ENCODE data around the gene SERAC1.

Gene SERAC1

DNA sequence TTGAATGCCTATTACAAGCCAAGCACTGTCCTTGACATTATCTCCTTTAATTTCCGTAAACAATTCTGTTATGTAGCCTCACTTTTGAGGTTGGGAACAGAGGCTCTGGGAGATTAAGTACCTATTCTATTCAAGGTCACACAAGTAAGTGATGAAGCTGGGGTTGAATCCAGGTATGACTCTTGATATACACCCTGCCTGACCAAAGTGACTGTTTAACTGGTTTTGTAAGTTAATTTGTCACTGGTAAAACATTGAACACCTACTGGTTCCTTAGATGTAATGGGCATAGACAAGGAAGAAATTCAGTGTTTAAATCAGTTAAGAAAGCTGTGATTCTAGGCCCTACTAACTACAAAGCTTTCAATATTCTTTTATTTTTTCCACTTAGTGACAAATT lies 23.0 kb upstream of the SERAC1 start:
- H3K9me3 ChIP-seq (replicated peaks in 1 of 2; ENCODE audit: control insufficient read depth in 2 of 2, insufficient read depth in 1 of 2, low read depth in 1 of 2, low read length in 2 of 2), result peaks cover 0 to 8% of the 10 kb centered on the region in 2 donors
- H3K27ac ChIP-seq (replicated peaks; ENCODE audit: low read length), result no peak overlapping the region
- H2BK12ac ChIP-seq (ENCODE audit: low read length), result no peak overlapping the region
- no peak overlapping the region for H2BK120ac ChIP-seq (ENCODE audit: low read depth, low read length)
- no peak overlapping the region for H4K91ac ChIP-seq (ENCODE audit: low read depth, low read length, poor library complexity)
- H3K9ac ChIP-seq (ENCODE audit: low read depth, low read length, poor library complexity), result no peak overlapping the region
- H3K23ac ChIP-seq (ENCODE audit: low read depth, low read length, poor library complexity), result no peak overlapping the region
- peaks cover 2 to 34% of the 10 kb centered on the region in 2 donors for H3K36me3 ChIP-seq (replicated peaks in 1 of 2; ENCODE audit: control insufficient read depth in 2 of 2, insufficient read depth in 2 of 2, low read length in 2 of 2)
- H3K4me3 ChIP-seq (ENCODE audit: low read length in 2 of 2), result no peak overlapping the region
- H3K4me2 ChIP-seq (ENCODE audit: insufficient read depth, low read length, poor library complexity, severe bottlenecking), result no peak overlapping the region
- H2AFZ ChIP-seq (ENCODE audit: low read length), result no peak overlapping the region
- no peaks in the 10 kb centered on the region for H3K4me1 ChIP-seq (ENCODE audit: control insufficient read depth in 2 of 2, insufficient read depth in 1 of 2, low read depth in 1 of 2, low read length in 2 of 2)
- no peak overlapping the region for H3K4ac ChIP-seq (ENCODE audit: low read length)
- H2BK15ac ChIP-seq (ENCODE audit: low read length), result no peak overlapping the region
- H2AK5ac ChIP-seq (ENCODE audit: low read depth, low read length), result no peak overlapping the region
- H3K14ac ChIP-seq (ENCODE audit: low read length), result no peak overlapping the region
- H4K8ac ChIP-seq (ENCODE audit: low read depth, low read length), result no peak overlapping the region
- DNase-seq (ENCODE audit: low spot score), result no peak
- WGBS, 2 donors (ENCODE audit: extremely low coverage in 2 of 2, insufficient read length in 2 of 2, insufficient replicate concordance in 1 of 2), result no CpG with 5 or more reads among the region's 1 CpG
- H3K18ac ChIP-seq (ENCODE audit: low read length), result no peak overlapping the region
- no peaks in the 10 kb centered on the region for H3K79me1 ChIP-seq (ENCODE audit: low read depth, low read length)
- no peaks in the 10 kb centered on the region for H3K27me3 ChIP-seq (ENCODE audit: control insufficient read depth in 3 of 3, insufficient read depth in 3 of 3, low read depth in 1 of 3, low read length in 3 of 3)
- no peak overlapping the region for H2BK5ac ChIP-seq (ENCODE audit: low read length)

DNA sequence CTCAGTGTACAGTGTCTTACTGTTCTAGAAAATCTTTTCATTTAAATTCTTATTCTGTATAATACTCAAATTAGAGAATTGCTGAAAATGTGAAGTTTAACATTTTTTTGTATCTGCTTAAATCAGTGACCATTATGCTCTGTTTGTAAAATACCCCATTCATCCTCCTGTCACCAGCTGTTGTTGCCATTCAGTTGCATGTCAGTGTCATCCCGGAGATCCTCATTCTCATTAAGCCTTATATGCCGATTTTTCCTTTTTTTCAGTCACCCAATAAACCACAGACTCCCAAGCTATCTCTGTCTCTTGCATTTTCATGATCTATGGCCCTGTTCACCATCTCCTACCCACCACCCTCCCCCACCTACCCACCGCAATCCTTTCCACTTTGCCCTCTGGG lies 20.5 kb upstream of the SERAC1 start:
- no CpG with 5 or more reads among the region's 3 CpGs for WGBS, 2 donors (ENCODE audit: extremely low coverage in 2 of 2, insufficient read length in 2 of 2, insufficient replicate concordance in 1 of 2)
- Histone ChIP-seq H3K4me1 (ENCODE audit: control insufficient read depth in 2 of 2, insufficient read depth in 1 of 2, low read depth in 1 of 2, low read length in 2 of 2) (peaks cover 0 to under 1% of the 10 kb centered on the region in 2 donors), H3K36me3 (replicated peaks in 1 of 2; ENCODE audit: control insufficient read depth in 2 of 2, insufficient read depth in 2 of 2, low read length in 2 of 2) (peaks cover 2 to 35% of the 10 kb centered on the region in 2 donors)

DNA sequence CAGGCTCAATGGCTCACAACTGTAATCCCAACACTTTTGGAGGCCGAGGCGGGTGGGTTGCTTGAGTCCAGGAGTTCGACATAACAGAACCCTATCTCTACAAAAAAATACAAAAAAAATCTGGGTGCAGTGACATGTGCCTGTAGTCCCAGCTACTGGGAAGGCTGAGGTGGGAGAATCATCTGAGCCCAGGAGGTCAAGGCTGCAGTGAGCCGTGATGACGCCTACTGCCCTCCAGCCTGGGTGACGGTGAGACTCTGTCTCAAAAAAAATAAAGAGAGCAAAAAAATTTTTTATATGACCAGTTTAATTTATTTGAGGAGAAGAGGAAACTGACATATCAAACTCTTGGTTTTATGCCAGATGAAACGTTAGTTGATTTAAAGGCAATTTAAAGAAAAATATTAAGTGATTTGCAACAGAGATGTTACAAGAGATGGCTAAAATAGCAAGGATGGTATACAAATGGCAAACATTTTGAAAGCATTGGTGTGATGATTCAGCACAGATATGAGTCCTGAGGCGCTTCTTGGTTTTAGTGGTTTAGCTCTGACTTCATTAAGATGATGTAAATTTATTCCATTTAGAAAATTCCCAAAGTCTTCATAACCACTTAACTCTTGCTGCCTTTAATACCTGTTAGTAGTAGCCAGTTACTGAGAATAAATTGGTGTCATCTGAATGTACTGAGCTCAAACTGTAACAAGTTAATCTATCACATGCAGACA lies 17.8 kb upstream of the SERAC1 start:
- no peak overlapping the region for H2BK120ac ChIP-seq (ENCODE audit: low read depth, low read length)
- H3K14ac ChIP-seq (ENCODE audit: low read length), result no peak overlapping the region
- H2BK5ac ChIP-seq (ENCODE audit: low read length), result no peak overlapping the region
- WGBS, 2 donors (ENCODE audit: extremely low coverage in 2 of 2, insufficient read length in 2 of 2, insufficient replicate concordance in 1 of 2), result no CpG with 5 or more reads among the region's 8 CpGs
- H3K79me1 ChIP-seq (ENCODE audit: low read depth, low read length), result no peaks in the 10 kb centered on the region
- H2AFZ ChIP-seq (ENCODE audit: low read length), result no peak overlapping the region
- H3K9ac ChIP-seq (ENCODE audit: low read depth, low read length, poor library complexity), result no peak overlapping the region
- H2BK12ac ChIP-seq (ENCODE audit: low read length), result no peak overlapping the region
- no peak overlapping the region for H3K27ac ChIP-seq (replicated peaks; ENCODE audit: low read length)
- DNase-seq (ENCODE audit: low spot score), result no peak
- peaks cover 3 to 6% of the 10 kb centered on the region in 2 donors for H3K4me1 ChIP-seq (ENCODE audit: control insufficient read depth in 2 of 2, insufficient read depth in 1 of 2, low read depth in 1 of 2, low read length in 2 of 2)
- peaks cover 0 to 8% of the 10 kb centered on the region in 2 donors for H3K9me3 ChIP-seq (replicated peaks in 1 of 2; ENCODE audit: control insufficient read depth in 2 of 2, insufficient read depth in 1 of 2, low read depth in 1 of 2, low read length in 2 of 2)
- H4K91ac ChIP-seq (ENCODE audit: low read depth, low read length, poor library complexity), result no peak overlapping the region
- no peak overlapping the region for H3K4me3 ChIP-seq (ENCODE audit: low read length in 2 of 2)
- H3K4ac ChIP-seq (ENCODE audit: low read length), result no peak overlapping the region
- peaks cover 0 to 19% of the 10 kb centered on the region in 2 donors for H3K36me3 ChIP-seq (replicated peaks in 1 of 2; ENCODE audit: control insufficient read depth in 2 of 2, insufficient read depth in 2 of 2, low read length in 2 of 2)
- no peak overlapping the region for H3K4me2 ChIP-seq (ENCODE audit: insufficient read depth, low read length, poor library complexity, severe bottlenecking)
- H4K8ac ChIP-seq (ENCODE audit: low read depth, low read length), result no peak overlapping the region
- no peak overlapping the region for H3K23ac ChIP-seq (ENCODE audit: low read depth, low read length, poor library complexity)
- no peak overlapping the region for H2BK15ac ChIP-seq (ENCODE audit: low read length)
- H3K18ac ChIP-seq (ENCODE audit: low read length), result no peak overlapping the region
- H3K27me3 ChIP-seq (ENCODE audit: control insufficient read depth in 3 of 3, insufficient read depth in 3 of 3, low read depth in 1 of 3, low read length in 3 of 3), result no peaks in the 10 kb centered on the region
- no peak overlapping the region for H2AK5ac ChIP-seq (ENCODE audit: low read depth, low read length)

More for the DNA sequence above, 20.5 kb upstream of the SERAC1 start:
- H4K91ac ChIP-seq (ENCODE audit: low read depth, low read length, poor library complexity), result no peak overlapping the region
- H3K9ac ChIP-seq (ENCODE audit: low read depth, low read length, poor library complexity), result no peak overlapping the region
- no peak overlapping the region for H3K23ac ChIP-seq (ENCODE audit: low read depth, low read length, poor library complexity)
- H3K27me3 ChIP-seq (ENCODE audit: control insufficient read depth in 3 of 3, insufficient read depth in 3 of 3, low read depth in 1 of 3, low read length in 3 of 3), result no peaks in the 10 kb centered on the region
- H3K9me3 ChIP-seq (replicated peaks in 1 of 2; ENCODE audit: control insufficient read depth in 2 of 2, insufficient read depth in 1 of 2, low read depth in 1 of 2, low read length in 2 of 2), result peaks cover 0 to 8% of the 10 kb centered on the region in 2 donors
- H2BK120ac ChIP-seq (ENCODE audit: low read depth, low read length), result no peak overlapping the region
- no peak overlapping the region for H3K4me3 ChIP-seq (ENCODE audit: low read length in 2 of 2)
- DNase-seq (ENCODE audit: low spot score), result no peak
- no peak overlapping the region for H4K8ac ChIP-seq (ENCODE audit: low read depth, low read length)
- H3K14ac ChIP-seq (ENCODE audit: low read length), result no peak overlapping the region
- no peaks in the 10 kb centered on the region for H3K79me1 ChIP-seq (ENCODE audit: low read depth, low read length)
- no peak overlapping the region for H2AK5ac ChIP-seq (ENCODE audit: low read depth, low read length)
- H3K4ac ChIP-seq (ENCODE audit: low read length), result no peak overlapping the region
- no peak overlapping the region for H2BK15ac ChIP-seq (ENCODE audit: low read length)
- no peak overlapping the region for H3K27ac ChIP-seq (replicated peaks; ENCODE audit: low read length)
- H2AFZ ChIP-seq (ENCODE audit: low read length), result no peak overlapping the region
- H2BK5ac ChIP-seq (ENCODE audit: low read length), result no peak overlapping the region
- no peak overlapping the region for H3K4me2 ChIP-seq (ENCODE audit: insufficient read depth, low read length, poor library complexity, severe bottlenecking)
- H2BK12ac ChIP-seq (ENCODE audit: low read length), result no peak overlapping the region
- H3K18ac ChIP-seq (ENCODE audit: low read length), result no peak overlapping the region

DNA sequence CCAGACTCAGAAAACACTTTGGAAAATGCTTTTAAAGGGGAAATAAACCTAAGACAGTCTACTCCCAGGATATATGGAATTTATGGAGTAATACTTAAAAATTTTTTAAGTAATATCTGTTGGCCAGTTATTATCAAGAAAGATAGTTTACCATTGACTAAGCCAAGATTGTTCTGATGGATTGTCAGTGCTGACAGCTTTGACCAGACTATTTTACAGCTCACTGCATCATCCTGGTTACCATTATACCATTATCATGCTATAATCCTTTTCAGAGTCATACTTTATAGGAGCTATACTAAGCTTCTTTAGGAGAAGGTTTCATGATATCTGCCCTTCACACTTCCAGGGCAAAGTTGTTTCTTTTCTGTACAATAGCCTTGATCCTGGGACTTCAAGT lies 16.5 kb upstream of the SERAC1 start:
- Histone ChIP-seq H3K14ac (ENCODE audit: low read length) (no peak overlapping the region), H3K79me1 (ENCODE audit: low read depth, low read length) (no peaks in the 10 kb centered on the region), H3K36me3 (replicated peaks in 1 of 2; ENCODE audit: control insufficient read depth in 2 of 2, insufficient read depth in 2 of 2, low read length in 2 of 2) (peaks cover 0 to 19% of the 10 kb centered on the region in 2 donors), H3K4ac (ENCODE audit: low read length) (no peak overlapping the region), H3K18ac (ENCODE audit: low read length) (no peak overlapping the region), H2BK15ac (ENCODE audit: low read length) (no peak overlapping the region), H3K27ac (replicated peaks; ENCODE audit: low read length) (no peak overlapping the region), H3K4me1 (ENCODE audit: control insufficient read depth in 2 of 2, insufficient read depth in 1 of 2, low read depth in 1 of 2, low read length in 2 of 2) (peaks cover 3 to 6% of the 10 kb centered on the region in 2 donors), H2BK12ac (ENCODE audit: low read length) (no peak overlapping the region), H2BK120ac (ENCODE audit: low read depth, low read length) (no peak overlapping the region), H3K4me2 (ENCODE audit: insufficient read depth, low read length, poor library complexity, severe bottlenecking) (no peak overlapping the region), H3K9ac (ENCODE audit: low read depth, low read length, poor library complexity) (no peak overlapping the region), H3K9me3 (replicated peaks in 1 of 2; ENCODE audit: control insufficient read depth in 2 of 2, insufficient read depth in 1 of 2, low read depth in 1 of 2, low read length in 2 of 2) (peaks cover 0 to 8% of the 10 kb centered on the region in 2 donors), H2BK5ac (ENCODE audit: low read length) (no peak overlapping the region), H3K23ac (ENCODE audit: low read depth, low read length, poor library complexity) (no peak overlapping the region), H2AFZ (ENCODE audit: low read length) (no peak overlapping the region), H3K4me3 (ENCODE audit: low read length in 2 of 2) (no peak overlapping the region), H4K91ac (ENCODE audit: low read depth, low read length, poor library complexity) (no peak overlapping the region), H4K8ac (ENCODE audit: low read depth, low read length) (no peak overlapping the region), H2AK5ac (ENCODE audit: low read depth, low read length) (no peak overlapping the region), H3K27me3 (ENCODE audit: control insufficient read depth in 3 of 3, insufficient read depth in 3 of 3, low read depth in 1 of 3, low read length in 3 of 3) (no peaks in the 10 kb centered on the region)
- no peak for DNase-seq (ENCODE audit: low spot score)
